SHP77 (cell line): Measurements from ENCODE around the gene REC8.
A peak's percentile ranks its signal among the peaks of the same experiment; 100 is the strongest.

ENCODE experiments used
- DNase-seq, 2 experiments: peaks; one replicate each; lab custom pipeline; 2025; lab: John Stamatoyannopoulos, UW

Gene REC8

GRCh38 chr14:24138396-24139271, 33.2 kb upstream of the REC8 start:
- no peak for DNase-seq

DNA sequence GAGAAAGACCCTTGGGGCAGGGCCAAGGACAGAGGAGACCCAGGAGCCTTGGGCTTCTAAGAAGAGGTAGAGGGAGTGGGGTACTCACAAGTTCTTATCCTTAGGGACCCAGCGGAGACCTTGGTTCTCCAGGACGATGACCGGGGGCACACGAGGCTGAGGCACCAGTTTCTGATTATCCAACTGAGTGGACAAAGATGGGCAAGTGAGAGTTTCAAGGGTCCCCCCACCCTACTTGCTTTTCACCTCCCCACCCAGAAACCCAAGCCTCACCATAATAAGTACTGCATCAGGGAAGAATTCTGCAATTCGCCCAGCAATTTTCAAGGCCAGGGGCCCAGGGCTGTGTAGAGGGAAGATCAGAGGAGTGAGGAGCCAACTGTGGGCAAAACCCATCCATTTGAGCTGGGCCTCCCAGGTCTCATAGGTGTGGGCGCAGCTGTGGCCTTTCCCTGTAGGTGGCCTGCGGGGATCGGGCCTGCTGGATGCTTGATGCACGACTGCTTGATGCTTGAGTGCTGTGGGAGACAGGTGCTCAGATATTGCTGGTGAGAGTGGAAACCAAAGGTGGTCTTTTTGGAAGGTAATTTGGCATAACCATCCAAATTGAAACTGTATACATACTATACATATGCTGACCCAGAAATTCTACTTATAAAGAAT, 32.5 kb upstream of the REC8 start:
- peak; percentile 37 to 48 for DNase-seq

GRCh38 chr14:24141097-24141880, 30.6 kb upstream of the REC8 start, which contains the start of gene EMC9:
Gene EMC9 (minus strand): TSS chr14:24141591. CDS start chr14:24141304, 287 bp downstream.
- DNase-seq: peak; percentile 100

DNA sequence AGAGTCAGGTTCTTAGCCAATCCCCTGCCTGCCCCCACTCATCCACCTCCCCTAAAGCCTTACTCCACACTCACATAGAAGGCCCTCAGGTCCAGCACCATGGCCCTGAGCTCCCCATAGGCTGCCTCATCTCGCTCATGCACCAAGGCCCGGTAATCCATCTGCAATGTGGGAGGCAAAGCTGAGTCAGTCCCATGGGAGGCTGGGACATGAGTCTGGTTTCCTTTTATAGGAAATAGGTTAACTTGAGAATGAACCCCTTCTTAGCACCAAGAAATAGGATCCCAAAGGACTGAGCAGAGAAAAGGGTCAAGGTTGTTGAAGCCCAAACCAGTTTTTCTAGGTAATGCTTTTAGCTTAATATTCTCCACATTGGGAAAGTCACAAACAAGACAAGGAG, 28.4 kb upstream of the REC8 start:
- DNase-seq: no peak

DNA sequence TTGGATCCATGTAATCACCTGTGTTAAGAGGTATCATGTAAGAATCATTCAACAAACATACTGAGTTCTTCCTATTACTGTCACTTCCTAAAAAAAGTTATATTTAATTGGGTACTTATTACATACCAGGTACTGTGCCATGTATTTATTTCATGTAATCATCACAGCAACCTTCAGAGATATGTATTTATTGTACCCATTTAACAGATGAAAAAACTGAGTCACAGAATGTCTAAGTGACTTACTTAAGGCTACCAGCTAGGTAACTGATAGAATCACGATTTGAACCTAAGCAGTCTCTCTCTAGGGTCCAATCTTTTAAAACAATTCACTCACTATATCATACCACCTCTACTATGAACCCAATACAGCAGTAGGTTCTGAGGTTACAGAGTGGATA, 27.4 kb upstream of the REC8 start:
- no peak for DNase-seq

GRCh38 chr14:24145219-24145618, 26.7 kb upstream of the REC8 start:
- no peak for DNase-seq

- DNase-seq: peak in 1 of 2 experiments; percentile 55
Measured at GRCh38 chr14:24145690-24146452, 26.0 kb upstream of the REC8 start.

- DNase-seq: peak; percentile 98 to 99
Measured at GRCh38 chr14:24146453-24146977, 25.4 kb upstream of the REC8 start, which contains the start of gene PSME2. Gene PSME2 (minus strand): TSS chr14:24146610. CDS start chr14:24146581, 29 bp downstream.

- DNase-seq: peak; percentile 99
Measured at GRCh38 chr14:24146978-24147760, 24.7 kb upstream of the REC8 start, which contains the start of gene RNF31. Gene RNF31 (plus strand): TSS chr14:24147498. CDS start chr14:24147699, 201 bp downstream.

GRCh38 chr14:24147761-24148428, 24.0 kb upstream of the REC8 start:
- DNase-seq: no peak

DNA sequence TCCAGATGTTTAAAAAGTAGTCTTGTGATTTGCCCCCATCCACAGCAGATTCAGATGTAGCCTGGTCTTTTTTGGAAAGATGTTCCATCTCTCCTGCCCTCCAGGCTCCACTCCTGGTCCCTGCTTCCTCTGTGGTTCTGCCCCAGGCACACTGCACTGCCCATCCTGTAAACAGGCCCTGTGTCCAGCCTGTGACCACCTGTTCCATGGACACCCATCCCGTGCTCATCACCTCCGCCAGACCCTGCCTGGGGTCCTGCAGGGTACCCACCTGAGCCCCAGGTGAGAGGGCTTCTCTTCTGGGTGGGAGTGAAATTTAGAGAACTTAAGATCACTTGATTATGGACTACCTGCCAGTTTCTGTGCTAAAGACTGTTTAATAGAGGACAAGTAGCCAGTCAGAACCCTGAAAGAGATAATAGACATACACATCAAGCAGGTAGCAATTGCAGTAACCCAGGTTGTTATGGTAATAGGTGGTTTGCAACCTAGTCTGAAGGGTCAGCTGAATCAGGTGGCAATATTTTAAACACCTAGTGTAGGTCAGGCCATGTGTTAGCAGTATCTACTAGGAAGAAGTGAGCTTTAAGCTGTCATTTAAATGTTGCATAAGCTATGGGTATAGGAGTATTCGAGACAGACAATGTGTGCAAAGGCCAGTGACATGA, 22.4 kb upstream of the REC8 start:
- no peak for DNase-seq

GRCh38 chr14:24150061-24150460, 21.8 kb upstream of the REC8 start:
- DNase-seq: no peak

DNA sequence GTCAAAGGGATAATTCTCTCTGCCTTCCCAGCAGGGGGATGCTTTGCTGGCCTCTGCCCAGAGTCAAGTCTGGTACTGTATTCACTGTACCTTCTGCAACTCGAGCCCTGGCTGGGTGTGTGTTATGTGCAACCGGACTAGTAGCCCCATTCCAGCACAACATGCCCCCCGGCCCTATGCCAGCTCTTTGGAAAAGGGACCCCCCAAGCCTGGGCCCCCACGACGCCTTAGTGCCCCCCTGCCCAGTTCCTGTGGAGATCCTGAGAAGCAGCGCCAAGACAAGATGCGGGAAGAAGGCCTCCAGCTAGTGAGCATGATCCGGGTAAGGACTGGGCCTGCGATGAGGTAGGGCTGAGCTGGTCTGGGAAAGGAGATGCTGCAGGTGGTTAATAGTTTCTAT, 21.3 kb upstream of the REC8 start:
- DNase-seq: no peak

DNA sequence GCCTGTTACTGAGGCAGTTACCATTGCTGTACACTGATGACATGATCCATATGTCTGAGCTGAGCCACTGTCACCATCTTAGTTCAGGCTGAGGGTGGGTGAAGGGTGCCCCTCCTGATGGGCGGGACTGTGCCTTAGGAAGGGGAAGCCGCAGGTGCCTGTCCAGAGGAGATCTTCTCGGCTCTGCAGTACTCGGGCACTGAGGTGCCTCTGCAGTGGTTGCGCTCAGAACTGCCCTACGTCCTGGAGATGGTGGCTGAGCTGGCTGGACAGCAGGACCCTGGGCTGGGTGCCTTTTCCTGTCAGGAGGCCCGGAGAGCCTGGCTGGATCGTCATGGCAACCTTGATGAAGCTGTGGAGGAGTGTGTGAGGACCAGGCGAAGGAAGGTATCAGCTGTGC, 20.9 kb upstream of the REC8 start:
- no peak for DNase-seq

- DNase-seq: no peak
Measured at GRCh38 chr14:24151404-24152080, 20.3 kb upstream of the REC8 start.

DNA sequence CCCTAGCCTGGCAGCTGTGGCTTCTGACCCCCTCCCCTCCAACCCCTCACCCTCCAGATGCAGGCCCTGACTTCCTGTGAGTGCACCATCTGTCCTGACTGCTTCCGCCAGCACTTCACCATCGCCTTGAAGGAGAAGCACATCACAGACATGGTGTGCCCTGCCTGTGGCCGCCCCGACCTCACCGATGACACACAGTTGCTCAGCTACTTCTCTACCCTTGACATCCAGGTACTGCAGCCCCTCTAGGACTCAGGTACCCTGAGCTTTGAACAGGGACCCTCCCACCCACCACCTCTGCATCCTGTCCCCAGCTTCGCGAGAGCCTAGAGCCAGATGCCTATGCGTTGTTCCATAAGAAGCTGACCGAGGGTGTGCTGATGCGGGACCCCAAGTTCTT, 16.8 kb upstream of the REC8 start:
- DNase-seq: no peak

GRCh38 chr14:24156840-24157239, 15.0 kb upstream of the REC8 start:
- no peak for DNase-seq

DNA sequence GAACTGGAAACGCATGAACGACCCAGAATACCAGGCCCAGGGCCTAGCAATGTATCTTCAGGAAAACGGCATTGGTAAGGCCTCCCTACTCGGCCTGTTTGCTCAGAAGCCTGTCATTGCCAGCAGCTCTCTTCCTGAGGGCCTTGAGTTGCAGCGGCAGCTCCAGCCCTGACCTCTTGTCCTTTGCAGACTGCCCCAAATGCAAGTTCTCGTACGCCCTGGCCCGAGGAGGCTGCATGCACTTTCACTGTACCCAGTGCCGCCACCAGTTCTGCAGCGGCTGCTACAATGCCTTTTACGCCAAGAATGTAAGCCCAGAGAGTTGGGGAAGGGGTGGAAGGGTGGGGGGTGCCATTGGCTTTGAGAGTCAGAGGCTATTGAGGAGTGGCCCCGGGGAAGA, 14.5 kb upstream of the REC8 start:
- DNase-seq: no peak
